Lower lobe of right lung (tissue), 2 donors: ENCODE measurements around the gene LY6G5C. TPM values are rescaled to one million over a fixed set of nuclear protein-coding genes. Genes with fewer than 3 reads are reported as not detected.

Experiments
- ATAC-seq, 2 donors: fragments of 200-7000 bp; cut with Tn5 transposase; one replicate each; pipeline ENCODE4 v1.9.1; 2020 to 2022; ENCODE audit warnings: mild to moderate bottlenecking in 2 of 2, moderate library complexity in 2 of 2
- DNase-seq: peaks from one replicate; pipeline ENCODE4 v3.0.0-alpha.2; 2020
- H3K27ac ChIP-seq: fragments of 200-600 bp; one replicate; pipeline ENCODE4 v1.8.0; 2022
- H3K27me3 ChIP-seq: fragments of 200-600 bp; one replicate; pipeline ENCODE4 v1.8.0; 2022; ENCODE audit warnings: low read depth
- H3K36me3 ChIP-seq: fragments of 200-600 bp; one replicate; pipeline ENCODE4 v1.8.0; 2022; ENCODE audit warnings: mild to moderate bottlenecking
- H3K4me1 ChIP-seq: fragments of 200-600 bp; one replicate; pipeline ENCODE4 v1.8.0; 2022
- H3K4me3 ChIP-seq: fragments of 200-600 bp; one replicate; pipeline ENCODE4 v1.8.0; 2022; ENCODE audit warnings: mild to moderate bottlenecking
- H3K9me3 ChIP-seq: fragments of 200-600 bp; one replicate; pipeline ENCODE4 v1.8.0; 2022
- CTCF ChIP-seq: fragments of 200-600 bp; IDR thresholded peaks from one replicate; pipeline ENCODE4 v1.8.0; 2022; ENCODE audit warnings: antibody characterized with exemption, mild to moderate bottlenecking
- intact Hi-C: fragments of 100-400 bp; cut with DNase I; formaldehyde crosslinking; loops from one replicate; pipeline ENCODE4 v1.11.0; 2022
- total RNA-seq: library from RNA; stranded (reverse); fragmentation: NEBNext Ultra II Directional; extraction: Animal tissue kit (Norgen Biotek cat#: 25700); gene quantifications from one replicate; pipeline ENCODE4 v1.2.1, GENCODE V29; 2021
- donor health status: DM: no; HTN: yes; CAD: no; lungs with severe emphysema.

LY6G5C gene
- total RNA-seq, 1 donor from 2014 or later, result 2.9 TPM

- peaks cover 78% of the 10 kb centered on the region for H3K36me3 ChIP-seq
Measured at GRCh38 chr6:31687321-31687720, 6.5 kb upstream of the LY6G5C start.

DNA sequence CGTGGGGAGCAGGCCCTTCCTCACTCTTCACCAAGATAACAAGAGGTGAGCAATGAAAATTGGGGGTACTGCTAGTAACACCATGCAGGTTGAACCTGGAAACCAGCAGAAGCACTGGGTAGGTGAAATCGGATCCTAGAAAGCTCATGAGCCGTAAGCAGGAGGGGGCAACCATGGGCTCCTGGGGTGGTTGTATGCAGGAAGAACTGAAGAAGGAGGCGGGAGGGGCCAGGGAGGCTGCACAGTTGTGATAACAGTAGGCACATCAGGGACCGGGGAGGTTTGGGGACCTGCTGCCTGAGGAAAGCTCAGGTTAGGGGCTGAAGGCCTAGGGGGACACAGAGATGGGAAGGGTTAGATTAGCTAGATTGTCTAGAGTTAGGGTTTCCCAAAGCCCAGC lies 5.6 kb upstream of the LY6G5C start:
- Histone ChIP-seq H3K27ac (no peak overlapping the region), H3K36me3 (peaks cover 70% of the 10 kb centered on the region), H3K27me3 (no peaks in the 10 kb centered on the region), H3K4me3 (no peak overlapping the region), H3K4me1 (peaks cover 18% of the 10 kb centered on the region), H3K9me3 (no peaks in the 10 kb centered on the region)
- ATAC-seq (no peak), DNase-seq (no peak)
- TF ChIP-seq CTCF, result no peak
- intact Hi-C loops, result no loop called here

More at GRCh38 chr6:31687321-31687720, 6.5 kb upstream of the LY6G5C start:
- peaks cover 10% of the 10 kb centered on the region for H3K4me1 ChIP-seq
- DNase-seq (no peak), ATAC-seq (no peak)
- TF ChIP-seq CTCF, result no peak
- H3K27me3 ChIP-seq, result no peaks in the 10 kb centered on the region
- intact Hi-C loops, result no loop called here
- H3K9me3 ChIP-seq, result no peaks in the 10 kb centered on the region
- no peak overlapping the region for H3K4me3 ChIP-seq
- no peak overlapping the region for H3K27ac ChIP-seq

GRCh38 chr6:31683591-31683990 lies 2.7 kb upstream of the LY6G5C start:
- H3K9me3 ChIP-seq, result no peaks in the 10 kb centered on the region
- peaks cover 41% of the 10 kb centered on the region for H3K36me3 ChIP-seq
- intact Hi-C loops, result no loop called here
- H3K4me1 ChIP-seq, result peaks cover 33% of the 10 kb centered on the region
- DNase-seq (no peak), ATAC-seq (no peak)
- peak overlapping the region; percentile 41 for H3K27ac ChIP-seq
- H3K27me3 ChIP-seq, result no peaks in the 10 kb centered on the region
- peak overlapping the region; percentile 41 for H3K4me3 ChIP-seq
- no peak for TF ChIP-seq CTCF

- H3K9me3 ChIP-seq, result no peaks in the 10 kb centered on the region
- TF ChIP-seq CTCF, result no peak
- peak; percentile 51 to 67 for ATAC-seq
- DNase-seq, result peak; percentile 63
- intact Hi-C loops, result no loop called here
- peaks cover 17% of the 10 kb centered on the region for H3K36me3 ChIP-seq
- peak overlapping the region; percentile 64 for H3K4me3 ChIP-seq
- no peaks in the 10 kb centered on the region for H3K27me3 ChIP-seq
- peak overlapping the region; percentile 85 for H3K27ac ChIP-seq
- peaks cover 33% of the 10 kb centered on the region for H3K4me1 ChIP-seq
Measured at GRCh38 chr6:31681135-31681671, 336 bp upstream of the LY6G5C start.

GRCh38 chr6:31677955-31678354 lies 2.9 kb downstream of the LY6G5C start:
- no peaks in the 10 kb centered on the region for H3K9me3 ChIP-seq
- DNase-seq, result no peak
- ATAC-seq, result no peak
- H3K4me3 ChIP-seq, result no peak overlapping the region
- H3K4me1 ChIP-seq, result peaks cover 26% of the 10 kb centered on the region
- H3K27me3 ChIP-seq, result no peaks in the 10 kb centered on the region
- no peak overlapping the region for H3K27ac ChIP-seq
- no peak for TF ChIP-seq CTCF
- peaks cover 6% of the 10 kb centered on the region for H3K36me3 ChIP-seq
- intact Hi-C loops, result no loop called here

GRCh38 chr6:31676904-31677303 lies 4.0 kb downstream of the LY6G5C start:
- peaks cover 19% of the 10 kb centered on the region for H3K4me1 ChIP-seq
- H3K36me3 ChIP-seq, result peaks cover 17% of the 10 kb centered on the region
- H3K4me3 ChIP-seq, result no peak overlapping the region
- H3K27me3 ChIP-seq, result no peaks in the 10 kb centered on the region
- no peak overlapping the region for H3K27ac ChIP-seq
- TF ChIP-seq CTCF, result no peak
- DNase-seq, result no peak
- ATAC-seq, result no peak
- intact Hi-C loops, result no loop called here
- H3K9me3 ChIP-seq, result no peaks in the 10 kb centered on the region
